Adipocyte (in vitro differentiated cells): ENCODE data around the gene ABHD1.
A peak's percentile ranks its signal among the peaks of the same experiment; 100 is the strongest.
"Not testable (repeated sequence)": the region's sequence is repeated elsewhere in the genome, so short reads cannot be mapped to it uniquely, and the experiment has no call there.

Experiments used
- DNase-seq: peaks from one replicate; pipeline ENCODE4 v3.0.0-alpha.2; 2015; ENCODE audit warnings: low read depth
- H3K27me3 ChIP-seq: replicated peaks from 2 replicates; pipeline ENCODE4 v1.7.0; 2013; ENCODE audit warnings: mild to moderate bottlenecking, low read length, moderate library complexity; ENCODE audit not compliant: control insufficient read depth, insufficient read depth
- H3K36me3 ChIP-seq: 2 replicates; pipeline ENCODE4 v1.7.0; 2013; ENCODE audit warnings: low read length, mild to moderate bottlenecking, moderate library complexity; ENCODE audit not compliant: control insufficient read depth, insufficient read depth, severe bottlenecking
- H3K4me1 ChIP-seq: 2 replicates; pipeline ENCODE4 v1.7.0; 2013; ENCODE audit warnings: mild to moderate bottlenecking, low read length, moderate library complexity; ENCODE audit not compliant: control insufficient read depth, insufficient read depth
- H3K4me3 ChIP-seq: 2 replicates; pipeline ENCODE4 v1.7.0; 2013; ENCODE audit warnings: mild to moderate bottlenecking, low read length, moderate library complexity
- H3K9ac ChIP-seq: 2 replicates; pipeline ENCODE4 v1.7.0; 2013; ENCODE audit warnings: mild to moderate bottlenecking, low read length, moderate library complexity
- H3K9me3 ChIP-seq: 2 replicates; pipeline ENCODE4 v1.7.0; 2013; ENCODE audit warnings: mild to moderate bottlenecking, low read length, moderate library complexity; ENCODE audit not compliant: control insufficient read depth

ABHD1 gene

GRCh38 chr2:27123302-27124150, at the start of gene ABHD1:
Gene ABHD1 (plus strand): TSS chr2:27123815. CDS start chr2:27123949, 134 bp downstream.
- Histone ChIP-seq H3K9ac (peak within 1 kb of the TSS; percentile 79), H3K27me3 (peaks cover 7% of the 10 kb centered on the region), H3K9me3 (no peaks in the 10 kb centered on the region), H3K4me1 (peaks cover 14% of the 10 kb centered on the region), H3K4me3 (peak within 1 kb of the TSS; percentile 80), H3K36me3 (no peaks in the 10 kb centered on the region)
- DNase-seq = peak; percentile 59

- peaks cover 3% of the 10 kb centered on the region for H3K36me3 ChIP-seq
- no peaks in the 10 kb centered on the region for H3K9me3 ChIP-seq
- H3K4me1 ChIP-seq = peaks cover 44% of the 10 kb centered on the region
- H3K4me3 ChIP-seq = no peak overlapping the region
- no peaks in the 10 kb centered on the region for H3K27me3 ChIP-seq
- no peak overlapping the region for H3K9ac ChIP-seq
- DNase-seq = no peak
These were observed 48.7 kb upstream of the ABHD1 start for GRCh38 chr2:27074738-27075565.

- not testable (repeated sequence) for H3K36me3 ChIP-seq, DNase-seq, H3K9me3 ChIP-seq, H3K27me3 ChIP-seq, H3K4me3 ChIP-seq, H3K9ac ChIP-seq
- peaks cover 44% of the 10 kb centered on the region for H3K4me1 ChIP-seq
These were observed 48.1 kb upstream of the ABHD1 start for GRCh38 chr2:27075566-27075871.

GRCh38 chr2:27076323-27076722, 47.3 kb upstream of the ABHD1 start:
- Histone ChIP-seq H3K4me3 (no peak overlapping the region), H3K27me3 (no peaks in the 10 kb centered on the region), H3K9me3 (no peaks in the 10 kb centered on the region), H3K4me1 (peaks cover 49% of the 10 kb centered on the region), H3K9ac (no peak overlapping the region), H3K36me3 (no peaks in the 10 kb centered on the region)
- DNase-seq = no peak

DNA sequence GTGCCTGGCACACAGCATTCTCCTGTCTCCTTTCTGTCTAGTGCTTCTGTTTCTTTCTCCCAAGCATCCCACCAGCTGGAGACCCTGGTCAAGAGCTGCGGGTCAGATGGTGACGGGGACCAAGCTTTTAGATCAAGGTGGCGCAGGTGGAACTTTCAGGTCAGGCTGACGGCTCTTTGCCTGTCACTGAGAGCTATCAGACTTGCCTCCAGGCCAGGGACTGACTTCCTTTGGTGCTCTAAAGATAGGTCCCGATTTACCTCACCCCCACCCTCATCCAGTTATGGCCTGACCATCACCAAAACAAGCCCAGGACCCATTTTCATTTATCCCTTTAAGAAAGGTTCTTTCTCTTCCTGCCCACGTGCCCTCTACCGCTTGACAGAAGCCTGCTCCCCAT, 46.4 kb upstream of the ABHD1 start:
- Histone ChIP-seq H3K9ac (no peak overlapping the region), H3K4me3 (no peak overlapping the region), H3K36me3 (peaks cover 5% of the 10 kb centered on the region), H3K9me3 (no peaks in the 10 kb centered on the region), H3K4me1 (peaks cover 49% of the 10 kb centered on the region), H3K27me3 (no peaks in the 10 kb centered on the region)
- no peak for DNase-seq

DNA sequence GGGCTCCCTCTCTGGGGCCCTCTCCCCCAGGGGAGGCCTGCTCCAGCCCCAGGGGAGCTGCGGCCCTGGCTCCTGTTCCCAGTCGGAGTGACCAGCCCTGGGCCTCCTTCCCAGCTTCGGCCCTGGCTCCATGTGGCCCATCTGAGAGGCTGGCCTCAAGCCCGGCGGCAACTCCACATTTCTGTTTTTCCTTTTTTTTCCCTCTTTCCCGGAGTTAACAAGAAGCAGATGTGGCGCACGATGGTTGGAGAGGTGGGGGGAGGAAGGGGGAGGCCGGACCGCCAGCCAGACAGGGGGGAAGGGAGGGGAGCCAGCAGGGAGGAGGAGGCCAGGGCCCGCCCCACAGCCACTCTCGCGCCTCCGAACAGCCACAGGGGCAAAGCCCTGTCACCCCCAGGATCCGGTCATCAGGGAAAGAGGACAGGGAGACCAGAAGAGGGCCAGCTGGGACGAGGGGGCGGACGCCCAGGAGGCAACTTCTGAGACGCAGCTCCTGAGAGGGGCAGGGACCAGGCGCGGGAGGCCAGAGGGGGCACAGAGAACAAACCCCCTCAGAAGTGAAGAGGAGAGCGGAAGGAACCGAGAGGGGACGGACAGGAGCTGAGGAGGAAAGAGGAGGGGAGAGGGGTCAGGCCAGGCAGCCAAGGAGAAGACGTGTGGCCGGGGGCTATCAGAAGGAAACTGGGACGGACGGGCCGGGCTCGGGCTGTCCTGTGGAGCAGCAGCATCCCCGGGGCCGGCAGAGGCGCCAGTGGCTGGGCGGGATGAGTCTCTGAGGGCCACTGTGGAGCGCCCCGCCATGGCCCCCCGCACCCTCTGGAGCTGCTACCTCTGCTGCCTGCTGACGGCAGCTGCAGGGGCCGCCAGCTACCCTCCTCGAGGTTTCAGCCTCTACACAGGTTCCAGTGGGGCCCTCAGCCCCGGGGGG, 45.1 kb upstream of the ABHD1 start, which contains the start of gene EMILIN1:
Gene EMILIN1, plus strand, starts transcription at position 349 of the 928 bp plus-strand sequence. Its CDS starts 451 bp downstream, at position 800.
- Histone ChIP-seq H3K27me3 (no peaks in the 10 kb centered on the region), H3K4me3 (peak within 1 kb of the TSS; percentile 91), H3K4me1 (peaks cover 46% of the 10 kb centered on the region), H3K36me3 (peaks cover 10% of the 10 kb centered on the region), H3K9me3 (no peaks in the 10 kb centered on the region), H3K9ac (peak within 1 kb of the TSS; percentile 94)
- DNase-seq = peak; percentile 99

GRCh38 chr2:27079233-27080139, 44.1 kb upstream of the ABHD1 start:
- Histone ChIP-seq H3K4me1 (peaks cover 39% of the 10 kb centered on the region), H3K9me3 (no peaks in the 10 kb centered on the region), H3K9ac (peak overlapping the region; percentile 94), H3K36me3 (peaks cover 10% of the 10 kb centered on the region), H3K4me3 (peak overlapping the region; percentile 91), H3K27me3 (no peaks in the 10 kb centered on the region)
- peak; percentile 55 for DNase-seq

DNA sequence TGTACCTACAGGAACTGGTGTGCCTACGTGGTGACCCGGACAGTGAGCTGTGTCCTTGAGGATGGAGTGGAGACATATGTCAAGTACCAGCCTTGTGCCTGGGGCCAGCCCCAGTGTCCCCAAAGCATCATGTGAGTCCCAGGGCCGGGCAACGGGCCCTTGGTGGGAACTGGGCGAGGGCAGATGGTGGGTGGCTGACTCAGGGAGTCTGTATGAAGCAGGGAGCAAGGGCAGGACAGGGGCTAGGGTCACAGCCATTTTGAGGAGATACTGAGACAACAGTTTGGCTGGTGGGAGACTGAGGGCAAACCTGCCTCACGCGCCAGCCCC, 43.5 kb upstream of the ABHD1 start:
- Histone ChIP-seq H3K27me3 (no peaks in the 10 kb centered on the region), H3K9ac (peak overlapping the region; percentile 94), H3K4me3 (peak overlapping the region; percentile 91), H3K4me1 (peaks cover 34% of the 10 kb centered on the region), H3K36me3 (peaks cover 10% of the 10 kb centered on the region), H3K9me3 (no peaks in the 10 kb centered on the region)
- DNase-seq = peak; percentile 37

GRCh38 chr2:27080603-27080936, 43.0 kb upstream of the ABHD1 start:
- Histone ChIP-seq H3K9ac (peak overlapping the region; percentile 94), H3K4me3 (peak overlapping the region; percentile 91), H3K36me3 (peaks cover 10% of the 10 kb centered on the region), H3K27me3 (no peaks in the 10 kb centered on the region), H3K9me3 (no peaks in the 10 kb centered on the region), H3K4me1 (peaks cover 37% of the 10 kb centered on the region)
- DNase-seq = no peak

DNA sequence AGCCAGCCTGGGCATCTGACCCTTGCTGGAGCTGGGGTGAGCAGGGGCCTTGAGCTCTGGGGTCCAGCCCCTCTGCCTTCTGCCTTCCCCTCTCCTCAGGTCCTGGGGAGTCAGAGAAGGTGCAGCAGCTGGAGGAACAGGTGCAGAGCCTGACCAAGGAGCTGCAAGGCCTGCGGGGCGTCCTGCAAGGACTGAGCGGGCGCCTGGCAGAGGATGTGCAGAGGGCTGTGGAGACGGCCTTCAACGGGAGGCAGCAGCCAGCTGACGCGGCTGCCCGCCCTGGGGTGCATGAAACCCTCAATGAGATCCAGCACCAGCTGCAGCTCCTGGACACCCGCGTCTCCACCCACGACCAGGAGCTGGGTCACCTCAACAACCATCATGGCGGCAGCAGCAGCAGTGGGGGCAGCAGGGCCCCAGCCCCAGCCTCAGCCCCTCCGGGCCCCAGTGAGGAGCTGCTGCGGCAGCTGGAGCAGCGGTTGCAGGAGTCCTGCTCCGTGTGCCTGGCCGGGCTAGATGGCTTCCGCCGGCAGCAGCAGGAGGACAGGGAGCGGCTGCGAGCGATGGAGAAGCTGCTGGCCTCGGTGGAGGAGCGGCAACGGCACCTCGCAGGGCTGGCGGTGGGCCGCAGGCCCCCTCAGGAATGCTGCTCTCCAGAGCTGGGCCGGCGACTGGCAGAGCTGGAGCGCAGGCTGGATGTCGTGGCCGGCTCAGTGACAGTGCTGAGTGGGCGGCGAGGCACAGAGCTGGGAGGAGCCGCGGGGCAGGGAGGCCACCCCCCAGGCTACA, 41.4 kb upstream of the ABHD1 start:
- DNase-seq = no peak
- Histone ChIP-seq H3K36me3 (peaks cover 10% of the 10 kb centered on the region), H3K9ac (no peak overlapping the region), H3K9me3 (no peaks in the 10 kb centered on the region), H3K4me1 (peaks cover 45% of the 10 kb centered on the region), H3K4me3 (no peak overlapping the region), H3K27me3 (no peaks in the 10 kb centered on the region)
